HG03097 (cell line): ENCODE results near the gene ITM2C.

Experiments used
- ATAC-seq: cut with Tn5 transposase; IDR thresholded peaks from one replicate; pipeline ENCODE4 v1.9.1; 2021; ENCODE audit not compliant: unreplicated experiment, low FRiP score

ITM2C gene

GRCh38 chr2:230849633-230850357 is 14.9 kb upstream of the ITM2C start:
- ATAC-seq = no peak

DNA sequence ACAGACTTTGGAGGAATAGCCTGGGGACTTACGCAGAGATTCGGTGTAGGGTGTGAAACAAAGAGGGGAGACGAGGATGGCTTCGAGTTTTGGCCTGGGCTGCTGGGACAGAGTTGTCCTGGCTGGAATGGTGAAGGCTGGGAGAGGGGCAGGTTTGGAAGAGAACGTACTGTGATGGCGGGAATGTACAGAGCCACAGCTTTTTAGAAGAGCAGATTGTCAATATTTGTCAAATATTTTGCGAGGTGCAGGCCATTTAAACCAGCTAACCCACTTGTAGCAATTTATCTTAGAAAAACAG is 14.4 kb upstream of the ITM2C start:
- no peak for ATAC-seq

- no peak for ATAC-seq
These were observed 12.6 kb upstream of the ITM2C start for GRCh38 chr2:230852113-230852512.

- no peak for ATAC-seq
These were observed 3.0 kb upstream of the ITM2C start for GRCh38 chr2:230861552-230862255.

- no peak for ATAC-seq
These were observed 2.5 kb upstream of the ITM2C start for GRCh38 chr2:230862292-230862691.

DNA sequence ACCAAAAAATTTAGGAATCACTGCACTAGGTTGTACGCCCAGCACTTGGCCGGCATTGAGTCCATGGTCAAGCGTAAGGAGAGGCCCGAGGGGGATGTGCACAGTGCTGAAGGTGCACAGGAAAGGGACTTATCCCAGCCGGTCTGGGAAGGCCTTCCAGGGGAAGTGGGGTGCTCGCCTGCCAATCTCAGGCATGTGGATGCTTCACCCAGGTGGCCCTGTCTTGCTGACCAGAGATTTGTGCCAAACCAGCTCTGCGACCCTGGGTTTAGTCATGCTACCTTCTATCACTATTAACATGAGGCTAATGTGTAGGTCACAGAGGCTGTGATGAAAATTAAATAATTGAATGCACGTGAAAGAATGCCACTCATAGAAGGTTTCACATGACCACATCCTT is 1.7 kb upstream of the ITM2C start:
- ATAC-seq = no peak

DNA sequence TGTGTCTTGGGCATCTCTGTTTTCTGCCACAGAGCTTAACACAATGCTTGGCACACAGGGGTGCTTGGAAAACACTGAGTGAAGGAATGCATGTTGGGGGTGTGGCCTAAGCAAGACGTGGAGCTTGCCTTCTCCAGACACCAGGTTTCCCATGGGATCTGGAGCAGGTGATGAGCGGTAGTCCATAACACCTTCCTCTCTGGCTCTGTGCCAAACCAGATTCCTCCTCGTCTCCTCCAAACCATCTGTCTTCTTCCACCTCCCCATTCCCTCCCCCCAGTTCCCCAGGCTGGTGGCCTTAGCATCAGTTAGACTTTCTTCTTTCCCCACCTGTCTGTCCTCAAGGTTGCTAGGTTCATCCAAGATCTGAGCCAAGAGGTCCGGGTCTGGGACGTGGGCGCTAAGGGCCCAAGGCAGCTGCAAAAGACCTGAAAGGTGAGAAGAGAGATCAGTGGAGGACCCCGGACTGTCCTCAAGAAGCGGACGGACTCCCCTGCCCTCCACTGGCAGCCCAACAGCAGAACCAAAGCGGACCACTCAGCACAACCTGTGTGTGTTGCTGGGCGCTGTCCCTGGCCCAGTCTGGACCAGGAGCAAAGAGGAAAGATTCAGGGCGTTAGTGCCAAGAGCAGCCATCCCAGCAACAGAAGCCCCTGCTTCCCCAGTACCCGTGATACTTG is 1.2 kb upstream of the ITM2C start:
- ATAC-seq = no peak

DNA sequence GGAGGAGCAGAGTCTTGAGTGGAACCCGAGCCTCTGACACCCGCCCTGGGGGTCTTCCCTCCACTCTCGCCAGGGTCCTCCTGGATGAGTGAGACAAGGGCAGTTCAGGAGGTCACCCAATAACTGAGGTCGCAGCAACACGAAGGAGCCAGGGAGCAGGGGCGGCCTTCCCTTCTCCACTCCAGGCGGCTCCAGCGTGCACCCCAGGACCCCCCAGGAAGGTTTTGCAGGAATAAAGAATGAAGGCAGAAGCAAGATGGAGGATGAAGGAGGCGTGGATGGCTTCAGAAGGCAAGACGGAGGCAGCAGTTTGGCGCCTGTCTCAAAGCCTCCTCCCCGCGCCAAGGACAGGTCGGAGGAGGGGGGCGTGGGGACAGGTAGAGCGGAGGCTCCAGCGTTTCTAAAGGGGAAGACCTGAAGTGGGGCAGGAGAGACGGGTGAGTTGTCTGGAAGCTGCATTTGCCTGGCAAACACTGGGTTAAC is 579 bp upstream of the ITM2C start:
- no peak for ATAC-seq

DNA sequence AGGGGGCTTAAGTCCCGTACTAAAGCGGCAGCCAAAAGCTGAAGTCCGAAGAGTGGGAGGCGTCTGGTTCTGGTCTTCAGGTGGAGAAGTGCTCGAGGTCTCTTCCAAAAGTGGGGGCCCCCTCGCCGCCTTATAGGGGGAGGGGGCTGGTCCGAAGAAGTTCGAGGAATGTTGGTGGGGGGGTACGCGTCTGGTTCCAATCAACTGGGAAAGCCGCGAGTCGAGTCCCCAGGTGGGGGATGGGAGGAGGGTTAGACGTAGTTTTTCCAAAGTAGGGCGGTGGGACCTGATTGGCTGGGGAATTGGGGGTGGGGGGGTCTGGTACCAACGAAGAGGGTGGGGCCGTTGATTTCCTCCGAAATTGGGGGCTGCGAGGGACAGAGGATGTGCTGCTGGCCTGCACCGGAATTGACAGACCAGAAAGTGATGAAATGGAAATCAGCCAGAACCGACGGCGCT is 594 bp downstream of the ITM2C start:
- ATAC-seq = no peak

DNA sequence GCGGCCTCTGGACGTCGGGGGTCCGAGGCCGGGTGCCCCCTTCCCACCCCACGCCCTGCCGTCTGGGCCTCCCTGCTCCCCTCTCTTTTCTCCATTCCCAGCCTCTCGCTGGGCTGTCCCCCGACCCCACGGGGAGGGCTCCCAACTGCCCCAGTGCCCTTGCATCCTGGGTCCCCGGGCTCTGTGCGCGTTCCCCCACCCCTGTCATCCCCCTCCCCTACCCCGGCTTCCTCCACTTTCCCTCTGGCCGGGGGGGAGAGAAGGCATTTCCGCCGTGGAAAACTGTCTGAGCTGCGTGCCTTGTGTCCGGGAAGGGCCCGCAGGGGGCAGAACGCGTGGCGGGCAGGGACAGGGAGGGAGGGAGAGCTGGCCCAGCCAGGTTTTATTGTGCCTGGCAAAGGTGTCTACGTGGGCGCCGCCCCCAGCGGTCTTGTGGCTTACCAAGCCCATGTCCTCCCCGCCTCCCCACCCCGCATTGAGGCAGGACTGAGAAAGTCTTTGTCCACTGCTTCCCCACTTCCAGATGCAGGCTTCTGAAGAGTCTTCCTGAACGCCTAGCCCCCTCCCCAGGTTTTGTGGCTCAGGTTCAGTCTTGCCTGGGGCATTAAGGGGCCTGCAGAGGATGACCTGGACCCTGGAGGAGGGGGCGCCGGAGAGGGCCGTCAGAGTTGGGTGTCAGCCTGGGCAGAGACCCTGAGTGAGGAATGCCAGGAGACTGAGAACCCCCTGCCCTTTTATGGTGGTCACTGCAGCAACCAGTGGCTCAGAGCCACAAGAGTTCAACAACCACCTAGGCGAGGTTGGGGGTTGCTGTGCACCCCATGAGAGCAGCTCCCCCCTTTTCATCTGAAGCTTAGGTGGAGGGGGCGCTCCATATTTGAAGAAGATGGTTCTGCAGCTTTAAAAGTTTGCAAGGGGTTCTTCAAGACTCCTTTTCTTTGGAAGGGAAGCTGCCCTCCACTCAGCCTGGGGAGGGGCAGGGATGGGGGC is 1.3 kb downstream of the ITM2C start:
- ATAC-seq = no peak

- no peak for ATAC-seq
These were observed 2.2 kb downstream of the ITM2C start for GRCh38 chr2:230866756-230867523.

DNA sequence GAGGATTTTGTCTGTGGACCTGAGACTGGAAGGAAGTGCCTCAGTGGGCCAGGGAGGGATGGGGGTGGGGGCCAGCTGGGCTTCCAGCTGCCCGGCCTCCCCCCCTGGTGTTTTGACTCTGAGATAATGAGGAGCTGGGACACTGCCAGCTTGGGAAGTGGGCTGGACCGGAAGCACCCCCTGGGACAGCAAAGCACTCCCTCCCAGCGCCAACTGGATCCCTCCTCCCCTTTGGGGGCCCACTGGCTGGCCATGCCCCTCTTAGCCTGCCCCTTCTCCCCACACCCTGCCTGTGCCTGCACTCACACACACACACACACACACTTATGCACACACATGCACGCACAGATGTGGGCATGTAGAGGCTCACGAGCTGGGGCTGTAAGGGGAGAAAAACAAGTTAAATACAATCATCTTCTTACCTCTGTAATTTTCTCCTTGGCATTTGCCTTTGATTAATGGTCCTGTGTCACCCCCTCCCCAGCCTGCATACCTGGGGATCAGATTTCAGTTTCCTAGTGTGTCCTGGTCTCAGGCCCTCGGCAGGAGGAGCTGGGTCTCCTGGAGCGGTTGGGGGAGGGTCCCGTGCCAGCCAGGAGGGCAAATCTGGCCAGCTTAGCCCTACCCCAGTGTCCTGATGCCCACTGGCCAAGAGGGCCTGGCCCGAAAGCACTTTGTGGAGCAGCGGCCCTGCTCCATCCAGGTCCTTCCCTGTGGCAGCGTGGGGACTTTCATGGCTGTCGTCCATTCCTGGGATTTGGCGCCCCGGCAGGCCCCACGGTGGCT is 3.6 kb downstream of the ITM2C start:
- no peak for ATAC-seq

DNA sequence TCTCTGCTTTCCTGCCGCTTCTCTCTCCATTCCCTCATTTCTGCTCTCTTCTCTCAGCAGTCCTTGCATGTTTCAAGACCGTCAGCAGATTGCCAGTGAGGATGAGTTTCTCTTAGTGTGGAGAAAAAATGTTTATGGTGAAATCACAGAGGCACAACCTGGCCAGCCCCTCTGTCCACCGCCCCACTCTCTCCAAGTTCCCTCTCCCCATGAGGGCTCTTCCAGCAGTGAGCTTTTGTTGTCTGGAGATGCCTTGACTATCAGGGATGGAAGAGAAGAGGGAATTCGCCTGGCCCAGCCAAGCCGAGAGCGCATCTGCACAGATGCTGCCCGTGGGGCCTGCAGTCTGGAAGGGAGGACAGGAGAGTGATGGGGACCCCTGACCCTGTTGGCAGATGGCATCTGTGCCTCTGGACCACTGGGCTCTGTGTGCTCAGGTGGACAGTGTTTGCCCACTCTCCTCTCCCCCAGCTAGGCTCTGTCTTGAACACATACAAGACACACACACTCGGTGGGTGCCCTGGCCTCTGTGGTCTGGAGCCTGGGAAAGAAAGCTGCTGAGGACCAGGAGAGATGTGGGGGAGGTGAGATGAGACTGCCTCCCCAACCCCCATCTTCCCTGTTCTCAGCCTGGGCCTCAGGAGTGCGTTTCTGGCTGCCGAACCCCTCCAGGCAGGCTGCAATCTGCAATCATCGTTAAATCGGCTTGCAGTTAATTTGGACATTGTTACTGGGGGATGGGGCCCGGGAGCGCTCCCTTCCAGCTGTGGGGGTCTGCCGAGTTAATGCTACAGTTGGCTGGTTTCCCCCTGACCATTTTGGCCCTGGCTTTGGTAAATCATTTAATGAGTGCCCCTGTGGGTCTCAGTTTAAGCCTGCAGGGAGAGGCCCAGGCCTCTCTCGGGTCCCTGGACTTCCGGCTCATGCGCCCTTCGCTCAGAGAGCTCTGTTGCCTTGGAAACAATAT is 4.5 kb downstream of the ITM2C start:
- no peak for ATAC-seq

DNA sequence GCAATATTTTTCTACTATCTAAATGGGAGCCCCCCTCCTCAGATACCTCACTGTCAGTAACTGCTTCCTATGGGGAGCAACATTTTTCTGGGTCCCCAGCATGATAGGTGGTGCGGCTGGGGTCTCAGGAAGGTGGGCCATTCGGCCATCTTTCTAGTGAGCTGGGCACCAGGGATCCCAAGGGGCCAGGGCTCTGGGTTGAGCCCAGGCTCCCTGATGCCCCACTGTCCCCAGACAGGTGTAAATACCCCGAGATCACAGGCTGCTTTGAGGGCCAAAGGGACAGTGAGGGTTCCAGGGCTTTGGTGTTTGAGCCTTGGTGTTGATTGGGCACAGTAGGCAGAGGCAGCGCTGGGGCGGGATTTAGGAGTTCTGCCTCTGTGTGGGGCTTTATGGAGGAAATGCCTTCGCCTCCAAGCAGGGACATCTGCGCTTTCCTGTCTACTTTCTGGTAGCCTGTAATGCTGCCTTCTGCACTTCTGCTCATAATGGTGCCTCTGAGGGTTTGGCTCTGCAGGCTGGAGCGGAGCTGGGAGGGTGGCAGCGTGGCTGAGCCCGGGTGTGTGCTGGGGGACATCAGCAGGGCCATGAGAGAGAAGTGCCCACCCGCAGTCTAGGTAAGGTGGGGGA is 5.3 kb downstream of the ITM2C start:
- ATAC-seq = no peak

- no peak for ATAC-seq
These were observed 6.0 kb downstream of the ITM2C start for GRCh38 chr2:230870544-230871360.

DNA sequence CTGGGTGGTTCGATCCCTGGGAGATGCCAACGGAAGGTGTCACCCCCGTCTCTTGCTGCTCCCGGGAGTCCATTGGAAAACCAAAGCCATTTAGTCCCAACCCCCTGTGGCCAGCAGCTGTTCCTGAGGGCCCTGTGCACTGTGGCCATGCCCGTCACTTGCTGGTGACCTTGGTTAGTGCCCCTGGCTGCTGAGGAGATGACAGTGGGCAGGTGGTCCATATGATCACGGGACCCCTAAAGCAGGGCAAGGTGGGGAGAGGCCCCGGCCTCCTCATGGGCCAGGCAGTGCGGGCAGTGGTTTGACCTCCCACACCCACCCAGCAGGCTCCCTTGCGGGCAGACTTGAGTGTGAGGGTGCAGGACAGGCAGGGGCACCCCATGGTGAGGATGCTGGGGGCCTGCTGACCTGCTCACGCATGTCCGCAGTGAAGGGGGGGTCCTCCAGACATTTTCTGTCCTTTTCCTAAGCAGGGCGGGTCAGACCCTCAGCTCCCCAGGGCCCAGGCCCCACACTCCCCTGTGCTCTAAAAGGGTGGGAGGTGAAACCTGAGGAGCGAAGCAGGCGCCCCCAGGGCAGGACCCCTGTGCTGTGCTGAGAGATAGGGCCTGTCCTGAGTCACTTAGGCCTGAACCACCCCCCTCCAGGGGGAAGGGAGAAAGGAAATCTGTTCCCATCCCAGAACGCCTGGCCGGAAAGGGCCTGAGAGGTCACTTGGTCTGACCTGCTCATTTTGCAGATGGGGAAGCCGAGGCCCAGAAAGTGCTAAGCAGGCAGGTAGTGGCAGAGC is 6.8 kb downstream of the ITM2C start:
- ATAC-seq = no peak
